K562 (cell line): ENCODE results near the gene SLC35A1. TPM values are rescaled to one million over a fixed set of nuclear protein-coding genes. Genes with fewer than 3 reads are reported as not detected.
A peak's percentile ranks its signal among the peaks of the same experiment; 100 is the strongest.

Experiments used
- ATF7 ChIP-seq: fragments of 450-650 bp; IDR thresholded peaks from 2 replicates; pipeline ENCODE4 v1.7.1; 2014; ENCODE audit warnings: mild to moderate bottlenecking, moderate library complexity
- CEBPB ChIP-seq: fragments of 450-650 bp; IDR thresholded peaks from 2 replicates; pipeline ENCODE4 v1.6.1; 2016; ENCODE audit warnings: missing genetic modification characterization, missing compliant biosample characterization
- ELF1 ChIP-seq: fragments of 200-800 bp; sonication (Bioruptor generic); IDR thresholded peaks from 2 replicates; pipeline ENCODE4 v1.6.1; 2016; ENCODE audit warnings: missing genetic modification characterization, missing compliant biosample characterization
- HDAC8 ChIP-seq: fragments of 450-650 bp; IDR thresholded peaks from 2 replicates; pipeline ENCODE4 v1.6.1; 2016; ENCODE audit warnings: mild to moderate bottlenecking, missing genetic modification characterization, moderate library complexity, missing compliant biosample characterization
- KDM4B ChIP-seq, 2 experiments: fragments of 450-650 bp in 1 of 2; sonication (generic) in 1 of 2; IDR thresholded peaks; 2 replicates each; pipeline ENCODE4 v1.6.1; 2016 to 2017; ENCODE audit warnings: borderline replicate concordance in 2 of 2, antibody characterized with exemption in 1 of 2, low read depth in 1 of 2, mild to moderate bottlenecking in 1 of 2
- KLF13 ChIP-seq: fragments of 450-650 bp; IDR thresholded peaks from 2 replicates; pipeline ENCODE4 v1.6.1; 2016; ENCODE audit warnings: missing genetic modification characterization, low read depth, mild to moderate bottlenecking, missing compliant biosample characterization, moderate library complexity, borderline replicate concordance
- L3MBTL2 ChIP-seq: fragments of 450-650 bp; IDR thresholded peaks from 2 replicates; pipeline ENCODE4 v1.6.1; 2016; ENCODE audit warnings: mild to moderate bottlenecking, moderate library complexity
- NFE2L1 ChIP-seq: fragments of 450-650 bp; IDR thresholded peaks from 2 replicates; pipeline ENCODE4 v1.6.1; 2016; ENCODE audit warnings: missing genetic modification characterization, low read depth, mild to moderate bottlenecking, missing compliant biosample characterization, moderate library complexity, borderline replicate concordance
- PHF21A ChIP-seq: fragments of 450-650 bp; IDR thresholded peaks from 2 replicates; pipeline ENCODE4 v1.6.1; 2017; ENCODE audit warnings: low read depth, borderline replicate concordance
- PHF8 ChIP-seq: fragments of 200-600 bp; sonication (generic); IDR thresholded peaks from 2 replicates; pipeline ENCODE4 v1.6.1; 2012; ENCODE audit warnings: mixed run types, mild to moderate bottlenecking, inconsistent platforms, low read length, moderate library complexity, borderline replicate concordance
- PURB ChIP-seq: sonication (generic); formaldehyde crosslinking; IDR thresholded peaks from 2 replicates; pipeline ENCODE4 v1.9.0; 2021; ENCODE audit warnings: low read depth, mild to moderate bottlenecking, missing genetic modification reagents
- SIRT6 ChIP-seq: IDR thresholded peaks from one replicate; pipeline ENCODE4 v1.6.1; 2012; ENCODE audit warnings: low read depth, mild to moderate bottlenecking, control low read depth, inconsistent platforms, low read length, moderate library complexity
- SREBF2 ChIP-seq: sonication (generic); formaldehyde crosslinking; IDR thresholded peaks from 2 replicates; pipeline ENCODE4 v1.4.0; 2020; ENCODE audit warnings: mild to moderate bottlenecking, missing genetic modification reagents
- ZFP36 ChIP-seq: fragments of 150-350 bp; IDR thresholded peaks from 2 replicates; pipeline ENCODE4 v1.6.1; 2018; ENCODE audit warnings: low read length, low read depth; ENCODE audit not compliant: partially characterized antibody
- ZNF146 ChIP-seq: IDR thresholded peaks from one replicate; pipeline ENCODE4 v1.6.1; 2018; ENCODE audit warnings: missing compliant biosample characterization; ENCODE audit not compliant: unreplicated experiment
- ZNF76 ChIP-seq: fragments of 250-450 bp; sonication (Bioruptor Pico); IDR thresholded peaks from 2 replicates; pipeline ENCODE4 v1.4.0; 2020; ENCODE audit warnings: mild to moderate bottlenecking, moderate library complexity, borderline replicate concordance
- ZSCAN29 ChIP-seq: fragments of 450-650 bp; IDR thresholded peaks from 2 replicates; pipeline ENCODE4 v1.6.1; 2017
- polyA plus RNA-seq, 8 experiments: library from polyadenylated mRNA; depleted of rRNA in 4 of 8; stranded (reverse) in 5 of 8; unstranded in 3 of 8; fragments of >200 nt; fragmentation: Nextera tagmentation in 2 of 8; fragmentation: Illumina TruSeq in 1 of 8; extraction: Ambion mirVana in 2 of 8; extraction: Trizol in 1 of 8; gene quantifications; 2 replicates each; pipeline versions ENCODE4 v1.2.1 to v1.2.3, GENCODE V29; 2011 to 2014; ENCODE audit warnings: inconsistent platforms in 1 of 8, missing spikeins in 1 of 8
- total RNA-seq, 7 experiments: library from RNA; depleted of rRNA in 6 of 7; stranded (reverse); fragments of >200 nt in 6 of 7; fragmentation: Illumina TruSeq in 2 of 7; extraction: Trizol in 2 of 7; gene quantifications; 2 replicates each; pipeline versions ENCODE4 v1.2.1 to v1.2.3, GENCODE V29; 2011 to 2021; ENCODE audit warnings: low replicate concordance in 1 of 7
- TF ChIP-seq, protein P1 (sequence below): sonication (generic); formaldehyde crosslinking; IDR thresholded peaks from 2 replicates; pipeline ENCODE4 v1.8.1; 2023; ENCODE audit warnings: missing genetic modification reagents, mild to moderate bottlenecking, borderline replicate concordance
- TF ChIP-seq, protein P2 (sequence below): fragments of 250-450 bp; sonication (Bioruptor Pico); IDR thresholded peaks from 2 replicates; pipeline ENCODE4 v1.5.0; 2021; ENCODE audit warnings: mild to moderate bottlenecking, moderate library complexity
- TF ChIP-seq, protein P3 (sequence below): fragments of 450-650 bp; formaldehyde crosslinking; IDR thresholded peaks from 2 replicates; pipeline ENCODE4 v1.4.0; 2022; ENCODE audit warnings: missing genetic modification characterization

The SLC35A1 gene
- total and polyA plus RNA-seq, 9 of the 15 experiments (the other 6 are each of a cell fraction or from before 2014, with no cell fraction given), result 7.5 to 37.1 (median 14.9) TPM

DNA sequence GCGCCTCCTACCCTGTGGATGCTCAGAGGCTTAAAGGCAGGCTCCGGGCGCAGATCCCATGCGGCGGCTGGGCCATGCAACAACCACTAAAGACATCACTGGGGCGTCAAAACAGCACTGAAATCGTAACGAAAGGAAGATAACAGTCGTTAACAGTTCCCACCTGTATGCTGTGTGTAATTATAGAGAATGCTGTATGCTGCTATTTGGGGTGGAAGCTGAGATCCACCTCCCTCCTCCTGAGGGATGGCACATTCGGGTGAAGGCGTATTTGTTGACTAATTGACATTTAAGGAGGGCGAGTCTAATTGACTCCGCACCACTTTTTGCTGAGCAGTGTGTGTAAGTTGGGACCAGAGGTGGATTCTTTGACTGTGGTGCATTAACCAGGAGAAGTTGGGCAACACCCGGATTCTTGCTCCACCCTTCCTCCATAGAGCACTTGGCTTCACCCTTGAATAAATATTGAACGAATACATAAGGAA, 687 bp downstream of the SLC35A1 start (continued):
- TF ChIP-seq, protein P1, sequence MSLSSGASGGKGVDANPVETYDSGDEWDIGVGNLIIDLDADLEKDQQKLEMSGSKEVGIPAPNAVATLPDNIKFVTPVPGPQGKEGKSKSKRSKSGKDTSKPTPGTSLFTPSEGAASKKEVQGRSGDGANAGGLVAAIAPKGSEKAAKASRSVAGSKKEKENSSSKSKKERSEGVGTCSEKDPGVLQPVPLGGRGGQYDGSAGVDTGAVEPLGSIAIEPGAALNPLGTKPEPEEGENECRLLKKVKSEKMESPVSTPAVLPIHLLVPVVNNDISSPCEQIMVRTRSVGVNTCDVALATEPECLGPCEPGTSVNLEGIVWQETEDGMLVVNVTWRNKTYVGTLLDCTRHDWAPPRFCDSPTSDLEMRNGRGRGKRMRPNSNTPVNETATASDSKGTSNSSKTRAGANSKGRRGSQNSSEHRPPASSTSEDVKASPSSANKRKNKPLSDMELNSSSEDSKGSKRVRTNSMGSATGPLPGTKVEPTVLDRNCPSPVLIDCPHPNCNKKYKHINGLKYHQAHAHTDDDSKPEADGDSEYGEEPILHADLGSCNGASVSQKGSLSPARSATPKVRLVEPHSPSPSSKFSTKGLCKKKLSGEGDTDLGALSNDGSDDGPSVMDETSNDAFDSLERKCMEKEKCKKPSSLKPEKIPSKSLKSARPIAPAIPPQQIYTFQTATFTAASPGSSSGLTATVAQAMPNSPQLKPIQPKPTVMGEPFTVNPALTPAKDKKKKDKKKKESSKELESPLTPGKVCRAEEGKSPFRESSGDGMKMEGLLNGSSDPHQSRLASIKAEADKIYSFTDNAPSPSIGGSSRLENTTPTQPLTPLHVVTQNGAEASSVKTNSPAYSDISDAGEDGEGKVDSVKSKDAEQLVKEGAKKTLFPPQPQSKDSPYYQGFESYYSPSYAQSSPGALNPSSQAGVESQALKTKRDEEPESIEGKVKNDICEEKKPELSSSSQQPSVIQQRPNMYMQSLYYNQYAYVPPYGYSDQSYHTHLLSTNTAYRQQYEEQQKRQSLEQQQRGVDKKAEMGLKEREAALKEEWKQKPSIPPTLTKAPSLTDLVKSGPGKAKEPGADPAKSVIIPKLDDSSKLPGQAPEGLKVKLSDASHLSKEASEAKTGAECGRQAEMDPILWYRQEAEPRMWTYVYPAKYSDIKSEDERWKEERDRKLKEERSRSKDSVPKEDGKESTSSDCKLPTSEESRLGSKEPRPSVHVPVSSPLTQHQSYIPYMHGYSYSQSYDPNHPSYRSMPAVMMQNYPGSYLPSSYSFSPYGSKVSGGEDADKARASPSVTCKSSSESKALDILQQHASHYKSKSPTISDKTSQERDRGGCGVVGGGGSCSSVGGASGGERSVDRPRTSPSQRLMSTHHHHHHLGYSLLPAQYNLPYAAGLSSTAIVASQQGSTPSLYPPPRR (CRISPR knock-in tag), result no peak
- TF ChIP-seq ATF7 (peak; percentile 43; the same call in 1 of the 2 replicates), PURB (CRISPR knock-in tag) (no peak), KDM4B (IDR thresholded peaks at IDR 0.05; ENCODE audit: borderline replicate concordance in 2 of 2, low read depth in 1 of 2) (no peak), ZSCAN29 (no peak), PHF8 (no peak), NFE2L1 (no peak), ELF1 (tag) (no peak), L3MBTL2 (peak; percentile 22; the same call in 1 of the 2 replicates), HDAC8 (tag) (no peak), PHF21A (no peak), ZNF146 (no peak), SIRT6 (no peak), ZNF76 (CRISPR knock-in tag) (no peak), KLF13 (tag) (no peak), ZFP36 (no peak), SREBF2 (no peak), CEBPB (peak; percentile 90)
- TF ChIP-seq, protein P2, sequence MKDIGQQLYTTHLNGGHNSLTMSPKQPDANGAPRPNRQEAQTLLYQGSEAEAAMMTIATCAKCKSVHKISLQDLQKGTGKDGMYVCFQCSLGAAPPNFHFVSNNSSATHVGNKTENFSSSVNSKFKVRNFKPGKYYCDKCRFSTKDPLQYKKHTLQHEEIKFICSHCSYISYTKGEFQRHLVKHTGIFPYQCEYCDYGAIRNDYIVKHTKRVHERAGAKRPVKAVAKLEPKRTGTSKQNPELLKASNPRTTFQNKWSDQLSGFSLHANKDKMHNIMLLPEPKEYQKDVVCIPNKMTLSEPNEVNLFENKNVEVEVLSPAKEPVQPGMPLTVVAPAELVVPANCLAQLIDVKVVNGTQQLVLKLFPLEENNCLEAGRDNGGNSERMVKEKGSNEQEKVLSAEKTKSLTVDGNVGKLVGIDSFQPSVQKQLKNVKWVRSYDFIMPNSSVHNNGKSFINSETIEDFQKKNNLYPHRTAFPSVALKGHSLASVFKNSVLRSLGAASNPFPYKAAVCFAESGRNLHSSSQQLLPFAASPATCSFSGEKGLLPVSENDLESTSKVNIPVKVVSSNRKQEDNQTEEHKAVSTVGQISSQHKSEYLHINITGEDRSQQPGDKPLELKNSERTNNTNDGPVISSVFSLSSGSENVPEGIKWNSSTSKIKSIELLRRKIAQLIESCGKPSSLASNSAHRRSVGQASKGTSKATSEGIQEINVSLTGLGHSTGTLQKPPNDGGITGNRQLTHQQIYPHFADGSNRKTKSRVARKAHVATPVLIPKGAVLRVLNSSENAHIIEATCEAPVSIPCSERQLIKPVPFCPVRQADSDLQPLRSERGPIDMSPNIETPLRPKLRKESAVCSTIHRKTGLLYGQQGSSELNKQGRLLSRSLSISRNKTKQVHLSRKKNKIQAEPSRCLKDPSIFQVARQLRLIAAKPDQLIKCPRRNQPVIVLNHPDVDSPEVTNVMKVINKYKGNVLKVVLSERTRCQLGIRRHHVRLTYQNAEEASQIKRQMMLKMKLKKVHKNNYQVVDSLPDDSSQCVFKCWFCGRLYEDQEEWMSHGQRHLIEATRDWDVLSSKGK (CRISPR knock-in tag), result no peak
- TF ChIP-seq, protein P3, sequence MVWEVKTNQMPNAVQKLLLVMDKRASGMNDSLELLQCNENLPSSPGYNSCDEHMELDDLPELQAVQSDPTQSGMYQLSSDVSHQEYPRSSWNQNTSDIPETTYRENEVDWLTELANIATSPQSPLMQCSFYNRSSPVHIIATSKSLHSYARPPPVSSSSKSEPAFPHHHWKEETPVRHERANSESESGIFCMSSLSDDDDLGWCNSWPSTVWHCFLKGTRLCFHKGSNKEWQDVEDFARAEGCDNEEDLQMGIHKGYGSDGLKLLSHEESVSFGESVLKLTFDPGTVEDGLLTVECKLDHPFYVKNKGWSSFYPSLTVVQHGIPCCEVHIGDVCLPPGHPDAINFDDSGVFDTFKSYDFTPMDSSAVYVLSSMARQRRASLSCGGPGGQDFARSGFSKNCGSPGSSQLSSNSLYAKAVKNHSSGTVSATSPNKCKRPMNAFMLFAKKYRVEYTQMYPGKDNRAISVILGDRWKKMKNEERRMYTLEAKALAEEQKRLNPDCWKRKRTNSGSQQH (CRISPR knock-in tag), result no peak
